CD4-positive, alpha-beta T cell (primary cell): ENCODE results near the gene AGBL1. TPM values are rescaled to one million over a fixed set of nuclear protein-coding genes. Genes with fewer than 3 reads are reported as not detected.

ENCODE experiments used
- ATAC-seq: fragments of 200-7000 bp; cut with Tn5 transposase; one replicate; pipeline ENCODE4 v1.10.0; 2022; ENCODE audit warnings: mild to moderate bottlenecking; ENCODE audit not compliant: poor library complexity
- CTCF ChIA-PET: fragments of 350-600 bp; sonication (Branson Sonifier 250); formaldehyde crosslinking; loops from one replicate; lab custom pipeline; 2021; ENCODE audit warnings: antibody characterized with exemption, inconsistent platforms; lab: Charles Lee
- POLR2A ChIA-PET: fragments of 350-600 bp; sonication (Branson Sonifier 250); formaldehyde crosslinking; loops from one replicate; lab custom pipeline; 2021; ENCODE audit warnings: antibody characterized with exemption, inconsistent platforms; lab: Charles Lee
- DNase-seq, 14 experiments: peaks; one replicate each; pipeline ENCODE4 v3.0.0-alpha.2; 2013 to 2020; ENCODE audit warnings: mixed read lengths in 2 of 14
- H3K27ac ChIP-seq, 2 donors: one replicate each; pipeline versions ENCODE4 v1.5.1 to v1.7.0; 2013; ENCODE audit warnings: low read length in 2 of 2, low read depth in 1 of 2, mild to moderate bottlenecking in 1 of 2
- H3K27me3 ChIP-seq, 2 experiments: 1 replicate in 1 of 2; 2 replicates in 1 of 2; pipeline versions ENCODE4 v1.6.1 to v1.7.0; 2013; ENCODE audit warnings: low read length in 2 of 2, control low read depth in 1 of 2, mild to moderate bottlenecking in 1 of 2, moderate library complexity in 1 of 2; ENCODE audit not compliant: insufficient read depth in 2 of 2, control insufficient read depth in 1 of 2
- H3K36me3 ChIP-seq: one replicate; pipeline ENCODE4 v1.6.1; 2013; ENCODE audit warnings: low read length, control low read depth; ENCODE audit not compliant: insufficient read depth
- H3K4me1 ChIP-seq: one replicate; pipeline ENCODE4 v1.6.1; 2013; ENCODE audit warnings: low read length, control low read depth; ENCODE audit not compliant: insufficient read depth
- H3K4me3 ChIP-seq: one replicate; pipeline ENCODE4 v1.5.1; 2013; ENCODE audit warnings: mild to moderate bottlenecking, low read length, moderate library complexity
- H3K9me3 ChIP-seq, 2 experiments: 1 replicate in 1 of 2; 2 replicates in 1 of 2; pipeline versions ENCODE4 v1.6.1 to v1.7.0; 2013; ENCODE audit warnings: low read length in 2 of 2, mild to moderate bottlenecking in 2 of 2, control low read depth in 1 of 2, moderate library complexity in 1 of 2; ENCODE audit not compliant: control insufficient read depth in 1 of 2, insufficient read depth in 1 of 2
- H3K27ac Mint-ChIP-seq: one replicate; pipeline ENCODE4 v1.8.0; 2020; ENCODE audit warnings: mixed read lengths
- H3K27me3 Mint-ChIP-seq: one replicate; pipeline ENCODE4 v1.8.0; 2021; ENCODE audit warnings: mixed read lengths
- H3K36me3 Mint-ChIP-seq: one replicate; pipeline ENCODE4 v1.8.0; 2021; ENCODE audit warnings: low read depth, mixed read lengths
- H3K4me1 Mint-ChIP-seq: one replicate; pipeline ENCODE4 v1.8.0; 2021; ENCODE audit warnings: low read depth, mixed read lengths
- H3K4me3 Mint-ChIP-seq: one replicate; pipeline ENCODE4 v1.8.0; 2020; ENCODE audit warnings: mild to moderate bottlenecking, mixed read lengths
- H3K9me3 Mint-ChIP-seq: one replicate; pipeline ENCODE4 v1.8.0; 2020; ENCODE audit warnings: mixed read lengths
- intact Hi-C, 2 experiments: fragments of 100-400 bp; cut with DNase I in 1 of 2; cut with micrococcal nuclease in 1 of 2; formaldehyde crosslinking; loops; one replicate each; pipeline versions ENCODE4 v1.15.1 to v1.9.0; 2023 to 2025; cut with DNase I, micrococcal nuclease
- total RNA-seq, 174 experiments: library from RNA in 2 of 174; stranded (reverse) in 2 of 174; gene quantifications; one replicate each; pipeline ENCODE4 v1.2.3 and lab custom pipeline; 2021 to 2026
- TF ChIP-seq, protein P1 (sequence below): fragments of 200-600 bp; IDR thresholded peaks from one replicate; pipeline ENCODE4 v1.8.0; 2022; ENCODE audit warnings: antibody characterized with exemption, mild to moderate bottlenecking

Gene AGBL1
- total RNA-seq, 2 experiments from 2014 or later = not detected

GRCh38 chr15:86125775-86126174, 46.1 kb downstream of the AGBL1 start:
- H3K4me3 ChIP-seq = no peak overlapping the region
- CTCF ChIA-PET = no interaction called here
- POLR2A ChIA-PET = no interaction called here
- intact Hi-C loops = no loop called here
- peaks cover 0 to 5% of the 10 kb centered on the region in 2 experiments for H3K27me3 ChIP-seq
- H3K4me3 Mint-ChIP-seq = no peak overlapping the region
- TF ChIP-seq, protein P1, sequence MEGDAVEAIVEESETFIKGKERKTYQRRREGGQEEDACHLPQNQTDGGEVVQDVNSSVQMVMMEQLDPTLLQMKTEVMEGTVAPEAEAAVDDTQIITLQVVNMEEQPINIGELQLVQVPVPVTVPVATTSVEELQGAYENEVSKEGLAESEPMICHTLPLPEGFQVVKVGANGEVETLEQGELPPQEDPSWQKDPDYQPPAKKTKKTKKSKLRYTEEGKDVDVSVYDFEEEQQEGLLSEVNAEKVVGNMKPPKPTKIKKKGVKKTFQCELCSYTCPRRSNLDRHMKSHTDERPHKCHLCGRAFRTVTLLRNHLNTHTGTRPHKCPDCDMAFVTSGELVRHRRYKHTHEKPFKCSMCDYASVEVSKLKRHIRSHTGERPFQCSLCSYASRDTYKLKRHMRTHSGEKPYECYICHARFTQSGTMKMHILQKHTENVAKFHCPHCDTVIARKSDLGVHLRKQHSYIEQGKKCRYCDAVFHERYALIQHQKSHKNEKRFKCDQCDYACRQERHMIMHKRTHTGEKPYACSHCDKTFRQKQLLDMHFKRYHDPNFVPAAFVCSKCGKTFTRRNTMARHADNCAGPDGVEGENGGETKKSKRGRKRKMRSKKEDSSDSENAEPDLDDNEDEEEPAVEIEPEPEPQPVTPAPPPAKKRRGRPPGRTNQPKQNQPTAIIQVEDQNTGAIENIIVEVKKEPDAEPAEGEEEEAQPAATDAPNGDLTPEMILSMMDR = no peak
- peaks cover 0 to 3% of the 10 kb centered on the region in 2 experiments for H3K9me3 ChIP-seq
- no peak overlapping the region for H3K27ac ChIP-seq
- no peaks in the 10 kb centered on the region for H3K4me1 Mint-ChIP-seq
- H3K36me3 Mint-ChIP-seq = no peaks in the 10 kb centered on the region
- no peaks in the 10 kb centered on the region for H3K36me3 ChIP-seq
- H3K27ac Mint-ChIP-seq = no peak overlapping the region
- ATAC-seq = no peak
- H3K27me3 Mint-ChIP-seq = peaks cover 36% of the 10 kb centered on the region
- no peak for DNase-seq
- no peaks in the 10 kb centered on the region for H3K4me1 ChIP-seq
- no peaks in the 10 kb centered on the region for H3K9me3 Mint-ChIP-seq

GRCh38 chr15:86127547-86127946, 47.9 kb downstream of the AGBL1 start:
- Histone ChIP-seq H3K36me3 (no peaks in the 10 kb centered on the region), H3K9me3 (peaks cover 0 to 6% of the 10 kb centered on the region in 2 experiments), H3K4me3 (no peak overlapping the region), H3K27me3 (peaks cover 0 to 8% of the 10 kb centered on the region in 2 experiments), H3K27ac (no peak overlapping the region), H3K4me1 (no peaks in the 10 kb centered on the region)
- TF ChIP-seq, protein P1 = no peak
- DNase-seq (no peak), ATAC-seq (no peak)
- Mint-ChIP-seq H3K36me3 (no peaks in the 10 kb centered on the region), H3K27me3 (peaks cover 28% of the 10 kb centered on the region), H3K4me3 (no peak overlapping the region), H3K9me3 (no peaks in the 10 kb centered on the region), H3K4me1 (no peaks in the 10 kb centered on the region), H3K27ac (no peak overlapping the region)
- ChIA-PET CTCF (no interaction called here), POLR2A (no interaction called here)
- intact Hi-C loops = no loop called here

DNA sequence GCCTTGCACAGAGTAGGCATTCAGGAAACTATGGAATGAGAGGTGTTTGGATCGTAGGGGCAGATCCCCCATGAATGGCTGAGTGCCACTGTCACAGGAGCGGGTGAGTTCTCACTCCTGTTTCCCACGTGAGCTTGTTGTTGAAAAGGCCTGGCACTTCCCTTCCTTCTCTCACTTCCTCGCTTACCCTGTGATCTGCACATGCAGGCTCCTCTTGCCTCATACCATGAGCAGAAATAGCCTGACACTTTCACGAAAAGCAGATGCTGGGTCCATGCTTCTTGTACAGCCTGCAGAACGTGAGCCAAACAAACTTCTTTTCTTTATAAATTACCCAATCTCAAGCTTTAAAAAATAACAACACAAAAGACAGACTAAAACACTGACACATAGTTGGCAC, 55.4 kb downstream of the AGBL1 start:
- Mint-ChIP-seq H3K9me3 (no peaks in the 10 kb centered on the region), H3K4me1 (no peaks in the 10 kb centered on the region), H3K27me3 (peaks cover 5% of the 10 kb centered on the region), H3K36me3 (no peaks in the 10 kb centered on the region), H3K4me3 (no peak overlapping the region), H3K27ac (no peak overlapping the region)
- no peak overlapping the region for H3K4me3 ChIP-seq
- no peak overlapping the region for H3K27ac ChIP-seq
- peaks cover 0 to 3% of the 10 kb centered on the region in 2 experiments for H3K9me3 ChIP-seq
- no peak for DNase-seq
- intact Hi-C loops = no loop called here
- POLR2A ChIA-PET = no interaction called here
- no peak for ATAC-seq
- no peaks in the 10 kb centered on the region for H3K36me3 ChIP-seq
- CTCF ChIA-PET = no interaction called here
- no peaks in the 10 kb centered on the region for H3K4me1 ChIP-seq
- TF ChIP-seq, protein P1 = no peak
- peaks cover 0 to 8% of the 10 kb centered on the region in 2 experiments for H3K27me3 ChIP-seq
